Activated gamma-delta T cell treated with anti-CD3 and anti-CD28 coated beads, Interleukin-2, amount 50 U/mL, for 16 hours (primary cell): ENCODE data around the gene CENPN.

ENCODE experiments used
- DNase-seq: peaks from one replicate; pipeline ENCODE4 v3.0.0-alpha.2; 2020; ENCODE audit warnings: low read depth

CENPN gene

GRCh38 chr16:80991792-80992430, 15.1 kb upstream of the CENPN start:
- no peak for DNase-seq

DNA sequence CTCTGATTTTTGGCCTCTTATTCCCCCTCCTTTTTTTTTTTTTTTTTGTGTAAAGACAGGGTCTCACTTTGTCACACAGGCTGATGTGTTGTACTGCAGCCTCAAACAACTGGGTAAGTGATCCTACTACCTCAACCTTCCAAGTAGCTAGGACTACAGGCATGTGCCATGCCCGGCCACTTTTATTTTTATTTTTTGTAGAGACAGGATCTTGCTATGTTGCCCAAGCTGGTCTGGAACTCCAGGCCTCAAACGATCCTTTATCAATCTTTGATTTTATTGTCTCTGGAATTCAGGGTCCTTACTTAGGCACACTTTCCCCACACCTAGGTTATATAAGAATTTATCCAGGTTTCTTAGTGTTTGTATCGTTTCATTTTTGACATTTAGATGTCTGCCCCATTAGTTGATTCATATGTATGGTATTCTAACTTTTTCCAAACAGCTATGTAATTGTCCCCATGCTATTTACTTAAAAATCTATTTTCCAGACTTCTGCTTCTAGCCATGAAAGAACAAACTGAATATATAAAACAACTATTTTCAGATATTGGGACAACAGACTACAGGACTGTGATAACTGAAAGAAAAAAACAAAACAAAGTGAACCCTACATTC, 14.2 kb upstream of the CENPN start:
- DNase-seq = no peak

- DNase-seq = no peak
Measured at GRCh38 chr16:80993307-80993706, 13.7 kb upstream of the CENPN start.

- no peak for DNase-seq
Measured at GRCh38 chr16:80993834-80994233, 13.2 kb upstream of the CENPN start.

GRCh38 chr16:80994451-80994850, 12.6 kb upstream of the CENPN start:
- DNase-seq = no peak

GRCh38 chr16:80996688-80997138, 10.3 kb upstream of the CENPN start:
- DNase-seq = no peak

- DNase-seq = no peak
Measured at GRCh38 chr16:80997139-80997798, 9.7 kb upstream of the CENPN start.

GRCh38 chr16:80997964-80998620, 8.9 kb upstream of the CENPN start:
- DNase-seq = no peak

- DNase-seq = no peak
Measured at GRCh38 chr16:81000873-81001272, 6.1 kb upstream of the CENPN start.

GRCh38 chr16:81001330-81001729, 5.7 kb upstream of the CENPN start:
- DNase-seq = no peak

DNA sequence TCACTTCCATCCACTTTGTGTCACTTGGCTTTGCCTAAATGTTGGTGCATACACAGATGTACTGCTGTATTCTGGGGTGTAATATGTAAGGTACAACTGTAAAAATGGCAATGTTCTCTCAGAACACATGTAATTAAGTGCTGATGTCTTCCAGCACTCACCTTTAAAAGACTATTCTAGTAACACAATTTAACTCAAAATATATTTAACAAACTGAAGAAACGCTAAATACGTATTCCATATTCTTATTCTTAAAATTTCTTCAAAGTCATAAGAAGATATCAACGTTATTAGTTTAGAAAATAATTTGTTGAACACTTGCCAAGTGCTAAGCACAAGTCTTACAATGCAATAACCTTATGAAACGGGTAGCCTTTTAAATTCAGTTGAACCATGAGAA, 4.0 kb upstream of the CENPN start:
- no peak for DNase-seq

DNA sequence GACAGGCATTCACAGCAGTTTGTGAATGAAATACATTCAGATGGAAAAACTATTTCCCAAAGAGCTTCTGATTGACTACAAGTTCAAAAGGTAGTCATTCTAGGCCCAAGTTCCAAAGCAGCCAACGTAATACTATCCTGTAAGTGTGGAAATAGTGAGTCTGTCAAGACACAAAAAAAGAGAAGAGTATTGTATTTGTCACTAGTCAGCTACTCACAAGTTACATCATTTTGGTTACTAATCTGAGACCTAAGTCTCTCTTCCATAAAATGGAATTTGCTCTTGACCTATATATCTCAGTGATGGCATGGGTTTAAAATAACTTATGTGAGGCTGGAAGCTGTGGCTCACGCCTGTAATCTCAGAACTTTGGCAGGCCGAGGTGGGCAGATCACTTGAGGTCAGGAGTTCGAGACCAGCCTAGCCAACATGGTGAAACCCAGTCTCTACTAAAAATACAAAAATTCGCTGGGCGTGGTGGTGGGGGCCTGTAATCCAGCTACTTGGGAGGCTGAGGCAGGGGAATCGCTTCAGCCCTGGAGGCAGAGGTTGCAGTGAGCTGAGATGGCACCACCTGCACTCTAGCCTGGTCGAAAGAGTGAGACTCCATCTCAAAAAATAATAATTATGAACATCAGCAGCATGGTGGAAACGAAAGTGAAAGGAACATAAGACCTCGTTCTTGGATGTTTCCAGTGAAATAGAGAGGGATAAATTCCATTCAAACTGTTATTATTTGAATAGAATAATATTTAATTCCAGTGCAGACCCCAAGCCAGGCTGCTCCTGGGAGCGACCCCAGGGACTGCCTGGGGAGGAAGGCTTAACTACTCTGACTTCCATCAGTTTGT, 3.2 kb upstream of the CENPN start:
- DNase-seq = no peak

GRCh38 chr16:81004646-81005353, 2.2 kb upstream of the CENPN start:
- DNase-seq = no peak

DNA sequence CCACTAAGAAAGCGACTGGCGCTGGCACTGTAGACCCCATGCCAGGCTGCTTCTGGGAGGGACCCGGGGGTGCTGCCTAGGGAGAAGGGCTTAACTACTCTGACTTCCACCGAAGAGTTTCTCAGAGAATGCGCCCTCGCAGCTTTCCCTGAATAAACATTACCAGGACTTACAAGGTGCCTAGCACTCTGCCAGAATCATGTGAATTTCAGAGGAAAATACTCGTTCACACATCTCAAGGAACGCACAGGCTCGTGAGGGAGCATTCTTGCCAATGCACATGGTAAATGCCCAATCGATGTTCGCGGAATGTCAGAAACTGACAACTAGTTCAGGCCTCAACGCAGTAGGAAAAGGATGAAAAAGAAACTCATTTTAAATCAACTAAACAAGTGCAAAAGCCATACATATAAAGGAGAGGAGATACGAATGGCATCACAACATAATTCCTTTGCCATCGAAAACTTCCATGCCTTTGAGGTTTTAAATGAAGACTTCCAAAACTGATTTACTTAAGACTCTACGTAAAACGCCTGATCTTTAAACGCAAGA, 1.3 kb upstream of the CENPN start:
- DNase-seq = no peak

- DNase-seq = peak; percentile 52
Measured at GRCh38 chr16:81006211-81006812, 702 bp upstream of the CENPN start.

DNA sequence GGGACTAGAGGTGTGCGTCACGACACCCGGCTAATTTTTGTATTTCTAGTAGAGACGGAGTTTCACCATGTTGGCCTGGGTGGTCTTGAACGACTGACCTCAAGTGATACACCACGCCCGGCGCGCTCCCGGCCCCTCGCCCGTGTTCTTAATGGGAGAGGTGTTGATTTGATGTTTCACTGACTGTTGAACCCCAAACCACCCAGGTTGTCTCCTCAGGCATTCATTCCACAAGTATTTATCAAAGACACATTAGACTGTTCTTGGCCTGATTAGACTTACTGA, 1.4 kb downstream of the CENPN start:
- no peak for DNase-seq

GRCh38 chr16:81012974-81013373, 6.0 kb downstream of the CENPN start:
- no peak for DNase-seq

- DNase-seq = no peak
Measured at GRCh38 chr16:81014672-81015071, 7.7 kb downstream of the CENPN start.

DNA sequence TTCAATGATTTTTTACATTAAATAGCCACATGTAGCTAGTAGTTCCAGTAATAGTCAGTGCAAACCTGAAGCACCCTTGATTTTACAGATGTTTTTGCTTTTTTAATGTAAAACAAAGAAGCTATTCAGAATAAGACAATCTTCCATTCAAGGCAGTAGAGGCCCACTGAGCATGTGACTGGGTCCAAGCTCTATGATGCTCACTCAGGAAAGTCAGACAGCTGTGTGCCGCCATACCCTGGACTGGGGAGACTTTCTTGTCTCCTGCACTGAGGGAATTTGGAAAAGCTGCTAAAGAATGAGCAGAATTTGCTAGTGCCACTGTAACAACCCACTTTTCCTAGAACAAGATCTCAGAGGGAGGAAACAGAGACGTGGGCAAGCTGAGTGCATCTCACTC, 11.5 kb downstream of the CENPN start:
- DNase-seq = no peak

DNA sequence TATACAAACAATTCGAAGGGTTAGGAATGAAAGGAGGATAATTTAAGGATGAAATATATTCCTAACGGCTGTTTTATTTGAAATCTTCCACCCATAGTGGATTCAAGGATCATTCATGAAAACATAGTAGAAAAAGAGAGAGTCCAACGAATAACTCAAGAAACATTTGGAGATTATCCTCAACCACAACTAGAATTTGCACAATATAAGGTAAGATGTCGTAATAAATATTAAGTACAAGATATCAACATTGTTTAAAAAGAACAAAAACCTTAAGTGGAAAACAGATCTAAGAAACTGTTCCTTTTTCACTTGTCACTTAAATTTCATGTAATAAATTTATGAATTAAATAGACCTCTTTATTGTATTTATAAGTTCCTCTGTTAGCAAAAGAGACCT, 19.4 kb downstream of the CENPN start:
- no peak for DNase-seq
